GM12878 (cell line): Measurements from ENCODE around the gene GARIN5B. TPM values are rescaled to one million over a fixed set of nuclear protein-coding genes. Genes with fewer than 3 reads are reported as not detected.
"Not testable (repeated sequence)": the region's sequence is repeated elsewhere in the genome, so short reads cannot be mapped to it uniquely, and the experiment has no call there.

ENCODE experiments used
- ATAC-seq: fragments of 200-7000 bp; cut with Tn5 transposase; 3 replicates; pipeline ENCODE4 v1.9.1; 2020; ENCODE audit warnings: mild to moderate bottlenecking, moderate library complexity
- BruUV-seq: library from RNA; stranded (reverse); fragments of 400-500 nt; replicated peaks from 2 replicates; lab custom pipeline; 2021; lab: Mats Ljungman, UMichigan
- CTCF ChIA-PET: fragments of 300-600 bp; sonication (Branson Sonifier 250); formaldehyde crosslinking; extraction: SDS; loops from one replicate; lab custom pipeline; 2021; ENCODE audit warnings: inconsistent platforms; lab: Yijun Ruan, JAX
- POLR2A ChIA-PET: fragments of 350-600 bp; formaldehyde crosslinking; extraction: SDS; loops from one replicate; lab custom pipeline; 2021; ENCODE audit warnings: inconsistent platforms; lab: Charles Lee
- RAD21 ChIA-PET: fragments of 300-600 bp; sonication (Branson Sonifier 250); formaldehyde crosslinking; loops from one replicate; lab custom pipeline; 2023; ENCODE audit warnings: antibody characterized with exemption; ENCODE audit not compliant: unreplicated experiment; lab: Charles Lee
- SMC1A ChIA-PET: fragments of 300-600 bp; sonication (Branson Sonifier 250); formaldehyde crosslinking; loops from one replicate; lab custom pipeline; 2023; ENCODE audit not compliant: unreplicated experiment, uncharacterized antibody; lab: Charles Lee
- DNase-seq: peaks from one replicate; pipeline ENCODE4 v3.0.0-alpha.2; 2011; ENCODE audit warnings: low read depth, low spot score
- FAIRE-seq: peaks from 3 replicates; lab custom pipeline; 2011; peaks lifted over from hg19 to GRCh38; lab: Jason Lieb, UNC
- H2AFZ ChIP-seq: 2 replicates; pipeline ENCODE4 v1.6.0; 2011; ENCODE audit warnings: low read depth, low read length, control low read depth; ENCODE audit not compliant: control insufficient read depth
- H3K27ac ChIP-seq: 2 replicates; pipeline ENCODE4 v1.5.1; 2011; ENCODE audit warnings: control low read depth; ENCODE audit not compliant: control insufficient read depth, insufficient read depth
- H3K27me3 ChIP-seq, 2 experiments: replicated peaks in 1 of 2; 2 replicates each; pipeline versions ENCODE4 v1.6.0 to v1.6.1; 2011; ENCODE audit warnings: low read length in 1 of 2; ENCODE audit not compliant: control insufficient read depth in 2 of 2, insufficient read depth in 2 of 2
- H3K36me3 ChIP-seq, 2 experiments: 2 replicates each; pipeline ENCODE4 v1.5.1; 2011; ENCODE audit warnings: low read length in 1 of 2; ENCODE audit not compliant: control insufficient read depth in 2 of 2, insufficient read depth in 2 of 2
- H3K4me1 ChIP-seq: 2 replicates; pipeline ENCODE4 v1.6.1; 2011; ENCODE audit warnings: mild to moderate bottlenecking, low read length, moderate library complexity, mixed read lengths; ENCODE audit not compliant: control insufficient read depth, insufficient read depth
- H3K4me2 ChIP-seq: 2 replicates; pipeline ENCODE4 v1.6.0; 2011; ENCODE audit warnings: control low read depth; ENCODE audit not compliant: control insufficient read depth, insufficient read depth
- H3K4me3 ChIP-seq: fragments of 200-600 bp; sonication (generic); 2 replicates; pipeline ENCODE4 v1.5.1; 2016
- H3K79me2 ChIP-seq: 2 replicates; pipeline ENCODE4 v1.6.0; 2011; ENCODE audit warnings: low read length; ENCODE audit not compliant: control insufficient read depth, insufficient read depth
- H3K9ac ChIP-seq: 2 replicates; pipeline ENCODE4 v1.8.0; 2011; ENCODE audit warnings: low read length, control low read depth, mixed read lengths; ENCODE audit not compliant: control insufficient read depth, insufficient read depth
- H3K9me3 ChIP-seq: replicated peaks from 3 replicates; pipeline ENCODE4 v1.5.1; 2011; ENCODE audit warnings: mild to moderate bottlenecking, low read length; ENCODE audit not compliant: control insufficient read depth, insufficient read depth
- H4K20me1 ChIP-seq: 2 replicates; pipeline ENCODE4 v1.6.0; 2011; ENCODE audit not compliant: control insufficient read depth, insufficient read depth
- BCL11A ChIP-seq: IDR thresholded peaks from 2 replicates; pipeline ENCODE4 v1.6.1; 2011; ENCODE audit warnings: low read depth, low read length
- FOXM1 ChIP-seq: IDR thresholded peaks from 2 replicates; pipeline ENCODE4 v1.6.1; 2012; ENCODE audit warnings: low read depth, mild to moderate bottlenecking, inconsistent platforms, low read length, moderate library complexity
- JUNB ChIP-seq: IDR thresholded peaks from 2 replicates; pipeline ENCODE4 v1.6.1; 2016; ENCODE audit warnings: antibody characterized with exemption, mild to moderate bottlenecking
- MTA2 ChIP-seq: fragments of 450-650 bp; IDR thresholded peaks from 2 replicates; pipeline ENCODE4 v1.6.1; 2016; ENCODE audit warnings: low read depth, mild to moderate bottlenecking, moderate library complexity
- SPI1 ChIP-seq: IDR thresholded peaks from 2 replicates; pipeline ENCODE4 v1.6.1; 2011; ENCODE audit warnings: low read depth, mild to moderate bottlenecking, low read length, moderate library complexity, borderline replicate concordance; ENCODE audit not compliant: insufficient read depth
- WGBS: methylation state at CpG from one replicate; pipeline ENCODE4 v1.1.6; 2016; ENCODE audit warnings: low lambda C conversion rate; ENCODE audit not compliant: insufficient replicate concordance, insufficient coverage; ENCODE audit errors: missing lambda C conversion rate; 5-methylcytosine and 5-hydroxymethylcytosine counted together
- in situ Hi-C: fragments of 300-500 bp; cut with MboI; formaldehyde crosslinking; loops from 9 replicates; pipeline ENCODE4 v1.14.3; 2018; ENCODE audit warnings: mixed read lengths
- intact Hi-C: fragments of 100-400 bp; cut with micrococcal nuclease; formaldehyde crosslinking; loops from one replicate; pipeline ENCODE4 v1.14.2; 2022; ENCODE audit not compliant: unreplicated experiment
- polyA plus RNA-seq, 11 experiments: library from polyadenylated mRNA; depleted of rRNA in 4 of 11; unstranded in 6 of 11; stranded (reverse) in 5 of 11; fragments of >200 nt; fragmentation: Nextera tagmentation in 4 of 11; fragmentation: Illumina TruSeq in 1 of 11; extraction: Ambion mirVana in 4 of 11; extraction: Trizol in 1 of 11; gene quantifications; 1 replicate in 1 of 11; 2 replicates in 10 of 11; pipeline versions ENCODE4 v1.2.1 to v1.2.3, GENCODE V29; 2011 to 2016; ENCODE audit warnings: inconsistent platforms in 2 of 11, missing spikeins in 2 of 11, low read depth in 1 of 11
- total RNA-seq, 4 experiments: library from RNA; depleted of rRNA in 3 of 4; stranded (reverse); fragments of >200 nt in 3 of 4; fragmentation: Illumina TruSeq in 1 of 4; extraction: Trizol in 1 of 4; gene quantifications; 2 replicates each; pipeline versions ENCODE4 v1.2.1 to v1.2.3, GENCODE V29; 2013 to 2021
- TF ChIP-seq, protein P1 (sequence below): IDR thresholded peaks from 2 replicates; pipeline ENCODE4 v1.6.1; 2011; ENCODE audit warnings: borderline replicate concordance, low read depth, mild to moderate bottlenecking, moderate library complexity, mixed read lengths, low read length; ENCODE audit not compliant: insufficient read depth; ENCODE audit errors: extremely low read length

GARIN5B gene
- total and polyA plus RNA-seq, 10 of the 15 experiments (the other 5 are each of a cell fraction or from before 2014, with no cell fraction given) = not detected

DNA sequence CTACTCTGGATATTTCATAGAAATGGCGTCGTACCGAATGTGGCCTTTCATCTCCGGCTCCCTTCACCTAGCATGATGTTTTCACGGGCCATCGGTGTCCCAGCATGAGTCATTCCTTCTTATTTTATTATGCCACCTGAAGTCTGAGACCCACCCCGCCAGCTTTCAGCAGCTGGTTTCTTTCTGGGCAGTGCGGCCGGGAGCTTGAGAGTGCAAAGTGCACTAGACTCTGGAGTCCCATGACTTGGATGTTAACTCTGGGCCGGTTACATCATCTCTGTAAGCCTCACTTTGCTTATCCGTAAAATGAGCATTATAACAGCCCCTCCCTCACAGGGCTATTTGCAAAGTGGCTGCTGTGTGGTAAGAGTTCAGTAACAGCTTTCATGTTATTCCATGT, 29.2 kb downstream of the GARIN5B start (continued):
- TF ChIP-seq MTA2 = no peak
- TF ChIP-seq JUNB = no peak
- no peak for TF ChIP-seq FOXM1
- TF ChIP-seq, protein P1, sequence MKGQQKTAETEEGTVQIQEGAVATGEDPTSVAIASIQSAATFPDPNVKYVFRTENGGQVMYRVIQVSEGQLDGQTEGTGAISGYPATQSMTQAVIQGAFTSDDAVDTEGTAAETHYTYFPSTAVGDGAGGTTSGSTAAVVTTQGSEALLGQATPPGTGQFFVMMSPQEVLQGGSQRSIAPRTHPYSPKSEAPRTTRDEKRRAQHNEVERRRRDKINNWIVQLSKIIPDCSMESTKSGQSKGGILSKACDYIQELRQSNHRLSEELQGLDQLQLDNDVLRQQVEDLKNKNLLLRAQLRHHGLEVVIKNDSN = no peak
- TF ChIP-seq SPI1 = no peak
- TF ChIP-seq BCL11A = no peak
- TF ChIP-seq, all 136 proteins: peak for 0

DNA sequence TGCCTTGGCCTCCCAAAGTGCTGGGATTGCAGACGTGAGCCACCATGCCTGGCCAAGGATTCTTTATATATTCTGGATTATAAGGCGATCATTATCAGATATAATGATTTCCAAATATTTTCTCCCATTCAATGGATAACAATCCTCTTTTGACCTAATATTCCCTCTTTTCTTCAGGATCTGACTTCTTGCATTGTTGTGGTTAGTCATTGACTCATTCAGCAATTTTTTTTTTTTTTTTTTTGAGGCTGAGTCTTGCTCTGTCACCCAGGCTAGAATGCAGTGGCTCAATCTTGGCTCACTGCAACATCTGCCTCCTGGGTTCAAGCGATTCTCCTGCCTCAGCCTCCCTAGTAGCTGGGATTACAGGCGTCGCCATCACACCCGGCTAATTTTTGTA, 33.3 kb downstream of the GARIN5B start:
- H4K20me1 ChIP-seq, H3K79me2 ChIP-seq, in situ Hi-C loops, H3K27me3 ChIP-seq, H3K4me2 ChIP-seq, H3K27ac ChIP-seq, CTCF ChIA-PET, BruUV-seq, FAIRE-seq, H3K4me3 ChIP-seq, ATAC-seq, DNase-seq, H3K9me3 ChIP-seq, H3K36me3 ChIP-seq, POLR2A ChIA-PET, H3K4me1 ChIP-seq, SMC1A ChIA-PET, intact Hi-C loops, H2AFZ ChIP-seq, RAD21 ChIA-PET, H3K9ac ChIP-seq: not testable (repeated sequence)
- 90% methylated on average over 6 of the region's 6 CpGs for WGBS
